Activated CD8-positive, alpha-beta T cell treated with anti-CD3 and anti-CD28 coated beads for 36 hours (primary cell): ENCODE data around the gene NKX2-3. TPM values are rescaled to one million over a fixed set of nuclear protein-coding genes. Genes with fewer than 3 reads are reported as not detected.

ENCODE experiments used
- ATAC-seq: fragments of 200-7000 bp; cut with Tn5 transposase; one replicate; pipeline ENCODE4 v1.10.0; 2021; ENCODE audit warnings: mild to moderate bottlenecking, moderate library complexity
- CTCF ChIA-PET: fragments of 350-600 bp; sonication (Branson Sonifier 250); formaldehyde crosslinking; loops from one replicate; lab custom pipeline; 2021; ENCODE audit warnings: antibody characterized with exemption; lab: Charles Lee
- POLR2A ChIA-PET: fragments of 350-600 bp; sonication (Branson Sonifier 250); formaldehyde crosslinking; loops from one replicate; lab custom pipeline; 2021; ENCODE audit warnings: antibody characterized with exemption; lab: Charles Lee
- DNase-seq: peaks from one replicate; pipeline ENCODE4 v3.0.0-alpha.2; 2020
- H3K27ac Mint-ChIP-seq: one replicate; pipeline ENCODE4 v1.8.0; 2021; ENCODE audit warnings: mild to moderate bottlenecking, mixed read lengths
- H3K27me3 Mint-ChIP-seq: one replicate; pipeline ENCODE4 v1.8.0; 2021; ENCODE audit warnings: mixed read lengths
- H3K36me3 Mint-ChIP-seq: one replicate; pipeline ENCODE4 v1.8.0; 2021; ENCODE audit warnings: low read depth, mixed read lengths
- H3K4me1 Mint-ChIP-seq: one replicate; pipeline ENCODE4 v1.8.0; 2021; ENCODE audit warnings: low read depth, mixed read lengths
- H3K4me3 Mint-ChIP-seq: one replicate; pipeline ENCODE4 v1.8.0; 2021; ENCODE audit warnings: mild to moderate bottlenecking, moderate library complexity, mixed read lengths
- H3K9me3 Mint-ChIP-seq: one replicate; pipeline ENCODE4 v1.8.0; 2021; ENCODE audit warnings: mixed read lengths
- CTCF ChIP-seq: fragments of 200-600 bp; IDR thresholded peaks from one replicate; pipeline ENCODE4 v1.8.0; 2022; ENCODE audit warnings: antibody characterized with exemption, mild to moderate bottlenecking
- intact Hi-C: fragments of 100-400 bp; cut with micrococcal nuclease; formaldehyde crosslinking; loops from one replicate; pipeline ENCODE4 v1.10.0; 2022
- total RNA-seq, 2 experiments: library from RNA; stranded (reverse); gene quantifications; one replicate each; pipeline ENCODE4 v1.2.3, GENCODE V29; 2021

NKX2-3 gene
- total RNA-seq, 2 experiments from 2014 or later: not detected

- TF ChIP-seq CTCF: no peak
- Mint-ChIP-seq H3K9me3 (no peaks in the 10 kb centered on the region), H3K4me1 (peaks cover 10% of the 10 kb centered on the region), H3K27ac (no peak overlapping the region), H3K4me3 (no peak overlapping the region), H3K36me3 (no peaks in the 10 kb centered on the region), H3K27me3 (peaks cover 70% of the 10 kb centered on the region)
- DNase-seq (no peak), ATAC-seq (no peak)
- ChIA-PET POLR2A (interaction anchor here (1.2 kb wide), 2 partner anchors 9 to 80 kb away, joined by 3 read pairs; partner anchors contain the start of gene NKX2-3), CTCF (no interaction called here)
- intact Hi-C loops: no loop called here
These were observed 8.2 kb downstream of the NKX2-3 start for GRCh38 chr10:99540657-99541531.

GRCh38 chr10:99544322-99544721 lies 11.6 kb downstream of the NKX2-3 start:
- H3K9me3 Mint-ChIP-seq: no peaks in the 10 kb centered on the region
- H3K36me3 Mint-ChIP-seq: no peaks in the 10 kb centered on the region
- ChIA-PET POLR2A (no interaction called here), CTCF (interaction anchor here (1.6 to 2.0 kb wide), 2 partner anchors 9 to 16 kb away, joined by 3 to 5 read pairs; no protein-coding TSS in a partner anchor)
- H3K27me3 Mint-ChIP-seq: peaks cover 58% of the 10 kb centered on the region
- intact Hi-C loops: no loop called here
- DNase-seq (no peak), ATAC-seq (no peak)
- no peak for TF ChIP-seq CTCF
- no peak overlapping the region for H3K4me3 Mint-ChIP-seq
- no peak overlapping the region for H3K27ac Mint-ChIP-seq
- H3K4me1 Mint-ChIP-seq: peaks cover 2% of the 10 kb centered on the region

GRCh38 chr10:99548041-99548530 lies 15.3 kb downstream of the NKX2-3 start:
- Mint-ChIP-seq H3K4me1 (no peaks in the 10 kb centered on the region), H3K9me3 (no peaks in the 10 kb centered on the region), H3K36me3 (no peaks in the 10 kb centered on the region), H3K4me3 (no peak overlapping the region), H3K27ac (no peak overlapping the region), H3K27me3 (peaks cover 47% of the 10 kb centered on the region)
- intact Hi-C loops: no loop called here
- TF ChIP-seq CTCF: peak; percentile 21
- CTCF ChIA-PET: interaction anchor here (0.7 to 4.3 kb wide), 6 partner anchors 11 to 155 kb away, joined by 3 to 28 read pairs (median 4); no protein-coding TSS in a partner anchor
- POLR2A ChIA-PET: no interaction called here
- ATAC-seq (peak; percentile 65), DNase-seq (peak; percentile 41)

GRCh38 chr10:99551158-99551557 lies 18.4 kb downstream of the NKX2-3 start:
- no peak for TF ChIP-seq CTCF
- POLR2A ChIA-PET: no interaction called here
- CTCF ChIA-PET: interaction anchor here (2.6 kb wide), 1 partner anchor 10 kb away, joined by 10 read pairs; no protein-coding TSS in a partner anchor
- DNase-seq (no peak), ATAC-seq (no peak)
- Mint-ChIP-seq H3K27me3 (peaks cover 49% of the 10 kb centered on the region), H3K36me3 (no peaks in the 10 kb centered on the region), H3K27ac (no peak overlapping the region), H3K4me1 (peaks cover 8% of the 10 kb centered on the region), H3K9me3 (no peaks in the 10 kb centered on the region), H3K4me3 (no peak overlapping the region)
- intact Hi-C loops: loop anchor here (10.0 kb wide), 1 partner anchor 116 kb away; the partner anchor contains the start of gene GOT1
